ENCODE measurements around the gene PRR3. TPM values are rescaled to one million over a fixed set of nuclear protein-coding genes. Genes with fewer than 3 reads are reported as not detected.

The PRR3 gene
- total and polyA plus RNA-seq, 2 of the 13 experiments (the other 11 are each of a cell fraction or from before 2014, with no cell fraction given) = 14.6 to 21.2 TPM

DNA sequence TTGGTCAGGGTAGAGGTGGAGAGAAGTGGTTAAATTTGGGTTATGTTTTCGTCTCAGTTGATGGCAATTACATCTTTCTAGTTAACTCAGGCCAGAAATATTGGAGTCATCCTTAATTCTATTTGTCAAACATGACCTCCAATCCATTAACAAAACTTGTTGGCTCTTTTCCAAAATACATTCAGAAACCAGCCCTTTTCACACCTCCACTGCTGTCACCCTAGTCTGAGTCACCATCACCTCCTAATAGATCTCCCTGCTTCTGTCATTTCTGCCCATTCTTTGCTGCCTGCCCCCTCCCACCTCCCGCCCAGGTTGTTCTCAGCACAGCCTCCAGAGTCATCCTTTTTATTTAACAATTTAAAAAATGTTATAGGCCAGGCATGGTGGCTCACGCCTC is 11.2 kb downstream of the PRR3 start:
- H3K4me2 ChIP-seq (ENCODE audit: low read depth, low read length) = no peak overlapping the region
- no peak for ATAC-seq
- POLR2A ChIA-PET = no interaction called here
- H3K4me3 ChIP-seq (replicated peaks in 1 of 3; ENCODE audit: insufficient read depth in 1 of 3, low read depth in 2 of 3, low read length in 3 of 3) = no peak overlapping the region
- no TSS peak for BruUV-seq (replicated peaks)
- no peaks in the 10 kb centered on the region for H3K9me3 ChIP-seq (ENCODE audit: low read length)
- no peak for FAIRE-seq
- intact Hi-C loops (cut with micrococcal nuclease; ENCODE audit: unreplicated experiment) = no loop called here
- no peak overlapping the region for H2AFZ ChIP-seq (ENCODE audit: low read length)
- peaks cover 40% of the 10 kb centered on the region for H3K4me1 ChIP-seq (ENCODE audit: insufficient read depth, low read length)
- H3K9ac ChIP-seq (ENCODE audit: insufficient read depth, low read depth, low read length) = no peak overlapping the region
- H3K36me3 ChIP-seq (replicated peaks in 1 of 2; ENCODE audit: control insufficient read depth in 1 of 2, insufficient read depth in 2 of 2, low read length in 2 of 2) = peaks cover 0 to 1% of the 10 kb centered on the region in 2 experiments; a peak in 1 of 5 replicates
- H3K27ac ChIP-seq (ENCODE audit: extremely low read length, insufficient read depth, low read length) = no peak overlapping the region
- TF ChIP-seq HNRNPH1 (optimal IDR thresholded peaks at IDR 0.05; ENCODE audit: low read depth, low read length) (no peak), REPIN1 (CRISPR knock-in tag; IDR thresholded peaks at IDR 0.05; ENCODE audit: borderline replicate concordance, low read depth) (no peak), ZNF614 (CRISPR knock-in tag; IDR thresholded peaks at IDR 0.05; ENCODE audit: borderline replicate concordance) (no peak), HOXA9 (CRISPR knock-in tag; IDR thresholded peaks at IDR 0.05; ENCODE audit: borderline replicate concordance) (no peak), KDM5B (CRISPR knock-in tag; IDR thresholded peaks at IDR 0.05; ENCODE audit: borderline replicate concordance) (no peak), MAF1 (CRISPR knock-in tag; IDR thresholded peaks at IDR 0.05; ENCODE audit: borderline replicate concordance) (no peak), KDM1A (CRISPR knock-in tag; IDR thresholded peaks at IDR 0.05) (no peak), DR1 (CRISPR knock-in tag; IDR thresholded peaks at IDR 0.05) (no peak), ZBTB7A (CRISPR knock-in tag; IDR thresholded peaks at IDR 0.05) (no peak), ZNF788 (CRISPR knock-in tag; IDR thresholded peaks at IDR 0.05; ENCODE audit: borderline replicate concordance) (no peak), ZNF556 (CRISPR knock-in tag; IDR thresholded peaks at IDR 0.05; ENCODE audit: borderline replicate concordance) (no peak), NCOA1 (CRISPR knock-in tag; IDR thresholded peaks at IDR 0.05) (no peak)
- TF ChIP-seq, protein P1, sequence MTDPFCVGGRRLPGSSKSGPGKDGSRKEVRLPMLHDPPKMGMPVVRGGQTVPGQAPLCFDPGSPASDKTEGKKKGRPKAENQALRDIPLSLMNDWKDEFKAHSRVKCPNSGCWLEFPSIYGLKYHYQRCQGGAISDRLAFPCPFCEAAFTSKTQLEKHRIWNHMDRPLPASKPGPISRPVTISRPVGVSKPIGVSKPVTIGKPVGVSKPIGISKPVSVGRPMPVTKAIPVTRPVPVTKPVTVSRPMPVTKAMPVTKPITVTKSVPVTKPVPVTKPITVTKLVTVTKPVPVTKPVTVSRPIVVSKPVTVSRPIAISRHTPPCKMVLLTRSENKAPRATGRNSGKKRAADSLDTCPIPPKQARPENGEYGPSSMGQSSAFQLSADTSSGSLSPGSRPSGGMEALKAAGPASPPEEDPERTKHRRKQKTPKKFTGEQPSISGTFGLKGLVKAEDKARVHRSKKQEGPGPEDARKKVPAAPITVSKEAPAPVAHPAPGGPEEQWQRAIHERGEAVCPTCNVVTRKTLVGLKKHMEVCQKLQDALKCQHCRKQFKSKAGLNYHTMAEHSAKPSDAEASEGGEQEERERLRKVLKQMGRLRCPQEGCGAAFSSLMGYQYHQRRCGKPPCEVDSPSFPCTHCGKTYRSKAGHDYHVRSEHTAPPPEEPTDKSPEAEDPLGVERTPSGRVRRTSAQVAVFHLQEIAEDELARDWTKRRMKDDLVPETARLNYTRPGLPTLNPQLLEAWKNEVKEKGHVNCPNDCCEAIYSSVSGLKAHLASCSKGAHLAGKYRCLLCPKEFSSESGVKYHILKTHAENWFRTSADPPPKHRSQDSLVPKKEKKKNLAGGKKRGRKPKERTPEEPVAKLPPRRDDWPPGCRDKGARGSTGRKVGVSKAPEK (CRISPR knock-in tag; IDR thresholded peaks at IDR 0.05; ENCODE audit: borderline replicate concordance) = no peak
- TF ChIP-seq, protein P2, sequence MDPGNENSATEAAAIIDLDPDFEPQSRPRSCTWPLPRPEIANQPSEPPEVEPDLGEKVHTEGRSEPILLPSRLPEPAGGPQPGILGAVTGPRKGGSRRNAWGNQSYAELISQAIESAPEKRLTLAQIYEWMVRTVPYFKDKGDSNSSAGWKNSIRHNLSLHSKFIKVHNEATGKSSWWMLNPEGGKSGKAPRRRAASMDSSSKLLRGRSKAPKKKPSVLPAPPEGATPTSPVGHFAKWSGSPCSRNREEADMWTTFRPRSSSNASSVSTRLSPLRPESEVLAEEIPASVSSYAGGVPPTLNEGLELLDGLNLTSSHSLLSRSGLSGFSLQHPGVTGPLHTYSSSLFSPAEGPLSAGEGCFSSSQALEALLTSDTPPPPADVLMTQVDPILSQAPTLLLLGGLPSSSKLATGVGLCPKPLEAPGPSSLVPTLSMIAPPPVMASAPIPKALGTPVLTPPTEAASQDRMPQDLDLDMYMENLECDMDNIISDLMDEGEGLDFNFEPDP (CRISPR knock-in tag; conservative IDR thresholded peaks at IDR 0.05) = no peak
- TF ChIP-seq, protein P3, sequence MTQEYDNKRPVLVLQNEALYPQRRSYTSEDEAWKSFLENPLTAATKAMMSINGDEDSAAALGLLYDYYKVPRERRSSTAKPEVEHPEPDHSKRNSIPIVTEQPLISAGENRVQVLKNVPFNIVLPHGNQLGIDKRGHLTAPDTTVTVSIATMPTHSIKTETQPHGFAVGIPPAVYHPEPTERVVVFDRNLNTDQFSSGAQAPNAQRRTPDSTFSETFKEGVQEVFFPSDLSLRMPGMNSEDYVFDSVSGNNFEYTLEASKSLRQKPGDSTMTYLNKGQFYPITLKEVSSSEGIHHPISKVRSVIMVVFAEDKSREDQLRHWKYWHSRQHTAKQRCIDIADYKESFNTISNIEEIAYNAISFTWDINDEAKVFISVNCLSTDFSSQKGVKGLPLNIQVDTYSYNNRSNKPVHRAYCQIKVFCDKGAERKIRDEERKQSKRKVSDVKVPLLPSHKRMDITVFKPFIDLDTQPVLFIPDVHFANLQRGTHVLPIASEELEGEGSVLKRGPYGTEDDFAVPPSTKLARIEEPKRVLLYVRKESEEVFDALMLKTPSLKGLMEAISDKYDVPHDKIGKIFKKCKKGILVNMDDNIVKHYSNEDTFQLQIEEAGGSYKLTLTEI (CRISPR knock-in tag; conservative IDR thresholded peaks at IDR 0.05) = no peak
- H3K27me3 ChIP-seq (ENCODE audit: control insufficient read depth in 1 of 2, insufficient read depth in 2 of 2, low read length in 2 of 2) = no peaks in the 10 kb centered on the region; a peak in 1 of 5 replicates
- H3K79me2 ChIP-seq (ENCODE audit: insufficient read depth, low read length) = peaks cover 21% of the 10 kb centered on the region
- WGBS (ENCODE audit: low lambda C conversion rate) = 66% methylated on average over 3 of the region's 3 CpGs
- in situ Hi-C loops (cut with HindIII; ENCODE audit: extremely low pct_ligation_motif_present, low pct_unique_long_range_greater_than_20kb) = no loop called here
- peaks cover 18% of the 10 kb centered on the region for H4K20me1 ChIP-seq (ENCODE audit: insufficient read depth, low read length)
- CTCF ChIA-PET (ENCODE audit: low intra/inter-chr PET ratio, low total read pairs) = no interaction called here
- no peak for DNase-seq (ENCODE audit: low spot score)
